DND-41 (cell line): Measurements from ENCODE around the gene MOGAT3.

Source experiments
- ATAC-seq: fragments of 200-7000 bp; cut with Tn5 transposase; 3 replicates; pipeline ENCODE4 v1.9.1; 2021; ENCODE audit warnings: low read depth; ENCODE audit not compliant: insufficient read depth
- DNase-seq: peaks from one replicate; pipeline ENCODE4 v3.0.0-alpha.2; 2020
- H2AFZ ChIP-seq: 2 replicates; pipeline ENCODE4 v1.6.0; 2012; ENCODE audit warnings: low read depth, low read length
- H3K27ac ChIP-seq: 2 replicates; pipeline ENCODE4 v1.5.1; 2012; ENCODE audit warnings: low read length, inconsistent platforms
- H3K27me3 ChIP-seq: fragments of 200-600 bp; sonication (generic); 2 replicates; pipeline ENCODE4 v1.6.0; 2012; ENCODE audit warnings: low read length, mild to moderate bottlenecking, inconsistent platforms; ENCODE audit not compliant: insufficient read depth, poor library complexity
- H3K36me3 ChIP-seq: 2 replicates; pipeline ENCODE4 v1.5.1; 2012; ENCODE audit warnings: low read length, inconsistent platforms; ENCODE audit not compliant: insufficient read depth
- H3K4me1 ChIP-seq: 2 replicates; pipeline ENCODE4 v1.5.1; 2012; ENCODE audit warnings: mild to moderate bottlenecking, low read length; ENCODE audit not compliant: insufficient read depth
- H3K4me2 ChIP-seq: 2 replicates; pipeline ENCODE4 v1.6.0; 2012; ENCODE audit warnings: mild to moderate bottlenecking, moderate library complexity, low read length, inconsistent platforms; ENCODE audit not compliant: insufficient read depth
- H3K4me3 ChIP-seq, 2 experiments: fragments of 200-600 bp in 1 of 2; shearing (Covaris generic) in 1 of 2; 2 replicates each; pipeline ENCODE4 v1.5.1; 2012 to 2016; ENCODE audit warnings: inconsistent platforms in 2 of 2, low read length in 2 of 2, mild to moderate bottlenecking in 2 of 2, low read depth in 1 of 2, moderate library complexity in 1 of 2
- H3K79me2 ChIP-seq: 2 replicates; pipeline ENCODE4 v1.6.0; 2012; ENCODE audit warnings: low read length, inconsistent platforms; ENCODE audit not compliant: insufficient read depth
- H3K9ac ChIP-seq: 2 replicates; pipeline ENCODE4 v1.6.0; 2012; ENCODE audit warnings: low read depth, mild to moderate bottlenecking, inconsistent platforms, low read length, moderate library complexity
- H3K9me3 ChIP-seq: 2 replicates; pipeline ENCODE4 v1.5.1; 2012; ENCODE audit warnings: low read length, moderate library complexity, mild to moderate bottlenecking, inconsistent platforms; ENCODE audit not compliant: insufficient read depth, severe bottlenecking
- H4K20me1 ChIP-seq: 2 replicates; pipeline ENCODE4 v1.6.0; 2012; ENCODE audit warnings: low read length; ENCODE audit not compliant: insufficient read depth
- EZH2 ChIP-seq: IDR thresholded peaks from 3 replicates; pipeline ENCODE4 v1.6.1; 2012; ENCODE audit warnings: borderline replicate concordance, low read depth, mild to moderate bottlenecking, moderate library complexity, low read length, inconsistent platforms; ENCODE audit not compliant: severe bottlenecking
- TF ChIP-seq, protein P1 (sequence below): IDR thresholded peaks from 2 replicates; pipeline ENCODE4 v1.5.1; 2012; ENCODE audit warnings: borderline replicate concordance, low read length, moderate library complexity, mild to moderate bottlenecking; ENCODE audit not compliant: poor library complexity, severe bottlenecking; ENCODE audit errors: extremely low read depth

MOGAT3 gene

DNA sequence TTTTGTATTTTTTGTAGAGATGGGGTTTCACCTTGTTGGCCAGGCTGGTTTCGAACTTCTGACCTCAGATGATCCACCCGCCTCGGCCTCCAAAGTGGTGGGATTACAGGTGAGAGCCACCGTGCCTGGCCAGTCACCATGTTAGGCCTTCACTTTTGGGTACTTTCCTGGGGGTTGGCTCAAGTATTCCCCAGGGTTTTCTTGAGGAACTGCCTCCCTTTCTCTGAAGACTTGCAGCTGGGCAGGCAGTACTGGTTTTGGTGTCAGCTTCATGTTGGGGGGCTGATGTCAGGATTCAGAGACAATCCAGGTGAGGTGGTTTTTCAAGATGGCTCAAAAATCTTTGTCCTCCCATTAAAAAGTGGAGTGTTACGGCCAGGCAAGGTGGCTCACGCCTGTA, 24.8 kb upstream of the MOGAT3 start:
- peaks cover 13% of the 10 kb centered on the region for H4K20me1 ChIP-seq
- H3K36me3 ChIP-seq, result peaks cover 47% of the 10 kb centered on the region
- no peak for DNase-seq
- no peaks in the 10 kb centered on the region for H3K4me1 ChIP-seq
- H3K9ac ChIP-seq, result no peak overlapping the region
- H3K4me2 ChIP-seq, result no peak overlapping the region
- peaks cover 14% of the 10 kb centered on the region for H3K79me2 ChIP-seq
- no peaks in the 10 kb centered on the region for H3K27me3 ChIP-seq
- no peaks in the 10 kb centered on the region for H3K9me3 ChIP-seq
- TF ChIP-seq, protein P1, sequence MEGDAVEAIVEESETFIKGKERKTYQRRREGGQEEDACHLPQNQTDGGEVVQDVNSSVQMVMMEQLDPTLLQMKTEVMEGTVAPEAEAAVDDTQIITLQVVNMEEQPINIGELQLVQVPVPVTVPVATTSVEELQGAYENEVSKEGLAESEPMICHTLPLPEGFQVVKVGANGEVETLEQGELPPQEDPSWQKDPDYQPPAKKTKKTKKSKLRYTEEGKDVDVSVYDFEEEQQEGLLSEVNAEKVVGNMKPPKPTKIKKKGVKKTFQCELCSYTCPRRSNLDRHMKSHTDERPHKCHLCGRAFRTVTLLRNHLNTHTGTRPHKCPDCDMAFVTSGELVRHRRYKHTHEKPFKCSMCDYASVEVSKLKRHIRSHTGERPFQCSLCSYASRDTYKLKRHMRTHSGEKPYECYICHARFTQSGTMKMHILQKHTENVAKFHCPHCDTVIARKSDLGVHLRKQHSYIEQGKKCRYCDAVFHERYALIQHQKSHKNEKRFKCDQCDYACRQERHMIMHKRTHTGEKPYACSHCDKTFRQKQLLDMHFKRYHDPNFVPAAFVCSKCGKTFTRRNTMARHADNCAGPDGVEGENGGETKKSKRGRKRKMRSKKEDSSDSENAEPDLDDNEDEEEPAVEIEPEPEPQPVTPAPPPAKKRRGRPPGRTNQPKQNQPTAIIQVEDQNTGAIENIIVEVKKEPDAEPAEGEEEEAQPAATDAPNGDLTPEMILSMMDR, result no peak
- no peak for TF ChIP-seq EZH2
- no peak for ATAC-seq
- no peak overlapping the region for H3K27ac ChIP-seq
- H2AFZ ChIP-seq, result no peak overlapping the region
- no peak overlapping the region for H3K4me3 ChIP-seq

DNA sequence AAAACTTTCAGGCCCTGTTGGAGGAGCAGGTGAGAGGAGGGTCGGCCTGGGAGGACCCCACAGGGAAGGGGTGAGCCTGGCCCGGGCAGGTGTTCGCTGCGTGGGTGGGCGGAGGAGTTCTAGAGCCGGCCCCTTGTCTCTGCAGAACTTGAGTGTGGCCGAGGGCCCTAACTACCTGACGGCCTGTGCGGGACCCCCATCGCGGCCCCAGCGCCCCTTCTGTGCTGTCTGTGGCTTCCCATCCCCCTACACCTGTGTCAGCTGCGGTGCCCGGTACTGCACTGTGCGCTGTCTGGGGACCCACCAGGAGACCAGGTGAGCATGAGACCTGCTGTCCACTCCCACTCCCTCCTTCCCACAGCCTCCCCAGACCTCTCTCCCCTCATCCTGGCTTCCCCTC, 22.7 kb upstream of the MOGAT3 start:
- no peak for ATAC-seq
- H4K20me1 ChIP-seq, result peaks cover 13% of the 10 kb centered on the region
- H3K4me2 ChIP-seq, result no peak overlapping the region
- peaks cover 33% of the 10 kb centered on the region for H3K79me2 ChIP-seq
- H3K4me1 ChIP-seq, result peaks cover 17% of the 10 kb centered on the region
- H3K9ac ChIP-seq, result no peak overlapping the region
- no peaks in the 10 kb centered on the region for H3K27me3 ChIP-seq
- TF ChIP-seq, protein P1, result no peak
- TF ChIP-seq EZH2, result no peak
- no peak for DNase-seq
- no peak overlapping the region for H2AFZ ChIP-seq
- no peaks in the 10 kb centered on the region for H3K9me3 ChIP-seq
- no peak overlapping the region for H3K27ac ChIP-seq
- H3K36me3 ChIP-seq, result peaks cover 43% of the 10 kb centered on the region
- H3K4me3 ChIP-seq, result no peak overlapping the region

DNA sequence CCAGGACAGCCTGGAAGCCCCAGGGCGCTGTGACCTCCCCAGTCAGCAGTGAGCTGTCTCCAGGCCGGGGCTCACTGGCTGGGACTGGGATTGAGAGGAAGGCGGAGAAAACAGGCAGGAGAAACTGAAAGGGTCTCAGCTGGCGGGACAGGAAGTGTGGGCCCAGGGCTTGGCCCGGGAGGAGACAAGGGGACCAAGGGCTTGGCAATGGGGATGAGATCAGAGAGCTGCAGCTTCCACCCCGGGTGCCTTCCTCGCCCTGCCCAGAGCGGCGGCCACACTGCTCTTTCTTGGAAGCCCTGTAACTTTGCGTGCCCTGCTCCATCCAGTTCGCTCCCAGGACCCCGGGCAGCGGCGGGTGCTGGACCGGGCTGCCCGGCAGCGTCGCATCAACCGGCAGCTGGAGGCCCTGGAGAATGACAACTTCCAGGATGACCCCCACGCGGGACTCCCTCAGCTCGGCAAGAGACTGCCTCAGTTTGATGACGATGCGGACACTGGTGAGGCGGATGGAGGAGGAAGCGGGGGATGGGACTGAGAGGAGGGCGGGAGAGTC, 21.5 kb upstream of the MOGAT3 start:
- DNase-seq, result no peak

More for the DNA sequence above, 21.5 kb upstream of the MOGAT3 start:
- Histone ChIP-seq H3K27me3 (no peaks in the 10 kb centered on the region), H3K4me1 (peaks cover 20% of the 10 kb centered on the region), H3K4me2 (no peak overlapping the region), H3K79me2 (peaks cover 39% of the 10 kb centered on the region), H3K27ac (no peak overlapping the region), H3K9me3 (no peaks in the 10 kb centered on the region), H3K4me3 (no peak overlapping the region), H2AFZ (no peak overlapping the region), H3K9ac (no peak overlapping the region), H3K36me3 (peaks cover 41% of the 10 kb centered on the region), H4K20me1 (peaks cover 13% of the 10 kb centered on the region)
- TF ChIP-seq, protein P1, result no peak
- no peak for TF ChIP-seq EZH2
- no peak for ATAC-seq
